Smooth muscle cell (in vitro differentiated cells): ENCODE results near the gene MIER3. TPM values are rescaled to one million over a fixed set of nuclear protein-coding genes. Genes with fewer than 3 reads are reported as not detected.

Experiments
- DNase-seq: peaks from one replicate; lab custom pipeline; 2025; ENCODE audit not compliant: unreplicated experiment; lab: John Stamatoyannopoulos, UW
- H2AFZ ChIP-seq: fragments of 200-600 bp; sonication (generic); 2 replicates; pipeline ENCODE4 v1.6.0; 2016; ENCODE audit warnings: antibody characterized with exemption, low read depth, mild to moderate bottlenecking
- H3F3A ChIP-seq: fragments of 200-600 bp; sonication (generic); 2 replicates; pipeline ENCODE4 v1.6.0; 2017; ENCODE audit warnings: antibody characterized with exemption, low read depth
- H3K27ac ChIP-seq: fragments of 200-600 bp; sonication (generic); 2 replicates; pipeline ENCODE4 v1.5.1; 2016; ENCODE audit warnings: low read depth, mild to moderate bottlenecking
- H3K27me3 ChIP-seq: fragments of 200-600 bp; sonication (generic); 2 replicates; pipeline ENCODE4 v1.6.1; 2016; ENCODE audit warnings: low read depth, mild to moderate bottlenecking
- H3K36me3 ChIP-seq: fragments of 200-600 bp; sonication (generic); 2 replicates; pipeline ENCODE4 v1.5.1; 2016; ENCODE audit warnings: low read depth
- H3K4me1 ChIP-seq: fragments of 200-600 bp; sonication (generic); 2 replicates; pipeline ENCODE4 v1.5.1; 2016; ENCODE audit warnings: low read depth
- H3K4me2 ChIP-seq: fragments of 200-600 bp; sonication (generic); 2 replicates; pipeline ENCODE4 v1.6.0; 2016; ENCODE audit warnings: mild to moderate bottlenecking
- H3K4me3 ChIP-seq: fragments of 200-600 bp; sonication (generic); 2 replicates; pipeline ENCODE4 v1.5.1; 2016; ENCODE audit warnings: mild to moderate bottlenecking
- H3K79me2 ChIP-seq: fragments of 200-600 bp; sonication (generic); 2 replicates; pipeline ENCODE4 v1.6.0; 2016; ENCODE audit warnings: low read depth, mild to moderate bottlenecking
- H3K9ac ChIP-seq: fragments of 200-600 bp; sonication (generic); 2 replicates; pipeline ENCODE4 v1.6.0; 2016; ENCODE audit warnings: low read depth
- H3K9me3 ChIP-seq: fragments of 200-600 bp; sonication (generic); replicated peaks from 2 replicates; pipeline ENCODE4 v1.5.1; 2016; ENCODE audit warnings: low read depth
- H4K20me1 ChIP-seq: fragments of 200-600 bp; sonication (generic); 2 replicates; pipeline ENCODE4 v1.6.0; 2016; ENCODE audit warnings: low read depth
- WGBS: methylation state at CpG from one replicate; pipeline ENCODE4 v1.1.7; 2016; ENCODE audit warnings: low lambda C conversion rate; 5-methylcytosine and 5-hydroxymethylcytosine counted together
- polyA plus RNA-seq: library from polyadenylated mRNA; unstranded; fragments of >200 nt; fragmentation: Nextera tagmentation; extraction: Ambion mirVana; gene quantifications from 2 replicates; pipeline ENCODE4 v1.2.1, GENCODE V29; 2016
- total RNA-seq: library from RNA; depleted of rRNA; stranded (reverse); fragments of >200 nt; gene quantifications from 2 replicates; pipeline ENCODE4 v1.2.3, GENCODE V29; 2014
- TF ChIP-seq, protein P1 (sequence below): fragments of 200-600 bp; sonication (generic); IDR thresholded peaks from 2 replicates; pipeline ENCODE4 v1.5.1; 2017; ENCODE audit warnings: borderline replicate concordance, mild to moderate bottlenecking, antibody characterized with exemption; ENCODE audit not compliant: insufficient read depth, poor library complexity, severe bottlenecking

The MIER3 gene
- total and polyA plus RNA-seq, 2 experiments from 2014 or later, result 4.1 to 23.4 TPM

DNA sequence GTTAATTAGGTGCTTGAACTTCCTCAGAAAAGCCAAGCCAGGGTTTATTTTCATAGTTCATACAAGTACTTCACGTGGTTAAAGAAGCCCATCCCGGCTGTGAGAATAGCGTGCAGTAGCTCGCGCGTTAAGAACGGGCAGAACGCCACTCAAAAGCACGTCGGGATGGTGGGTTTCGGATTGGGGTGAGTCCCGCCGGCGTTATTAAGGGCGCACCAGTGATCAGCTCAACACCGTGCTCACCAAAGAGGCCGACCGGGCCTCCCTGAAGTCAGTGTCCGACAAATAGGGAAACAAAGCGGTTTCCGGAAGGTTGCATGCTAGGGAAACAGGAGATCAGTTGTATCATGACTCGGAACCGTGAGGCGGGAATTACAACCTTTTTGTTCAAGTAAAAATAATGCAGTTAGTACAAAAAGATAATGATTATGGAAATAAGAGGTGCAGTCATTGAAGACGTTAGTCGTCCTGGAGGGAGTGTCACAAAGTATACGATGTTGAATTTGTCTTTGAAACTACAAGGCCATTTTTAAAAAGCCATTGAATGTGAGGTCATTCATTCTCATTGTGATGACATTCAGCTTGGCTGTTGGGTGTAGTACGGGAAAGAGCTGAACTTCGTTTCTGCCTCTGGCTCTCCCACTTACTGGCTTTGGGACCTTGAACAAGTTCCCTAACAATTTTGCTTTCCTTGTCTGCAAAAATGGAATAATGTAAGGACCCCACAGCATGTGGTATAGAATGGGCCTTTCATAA lies 41.5 kb downstream of the MIER3 start:
- Histone ChIP-seq H3K9me3 (no peaks in the 10 kb centered on the region), H4K20me1 (no peaks in the 10 kb centered on the region), H3K79me2 (peaks cover 10% of the 10 kb centered on the region), H3K4me3 (peak overlapping the region; percentile 72), H3K4me2 (peak overlapping the region; percentile 87), H2AFZ (peak overlapping the region; percentile 97), H3F3A (peaks cover 13% of the 10 kb centered on the region), H3K9ac (peak overlapping the region; percentile 91), H3K27me3 (no peaks in the 10 kb centered on the region), H3K27ac (peak overlapping the region; percentile 98), H3K36me3 (peaks cover 2% of the 10 kb centered on the region), H3K4me1 (peaks cover 13% of the 10 kb centered on the region)
- WGBS, result 2% methylated on average over 29 of the region's 29 CpGs
- TF ChIP-seq, protein P1, sequence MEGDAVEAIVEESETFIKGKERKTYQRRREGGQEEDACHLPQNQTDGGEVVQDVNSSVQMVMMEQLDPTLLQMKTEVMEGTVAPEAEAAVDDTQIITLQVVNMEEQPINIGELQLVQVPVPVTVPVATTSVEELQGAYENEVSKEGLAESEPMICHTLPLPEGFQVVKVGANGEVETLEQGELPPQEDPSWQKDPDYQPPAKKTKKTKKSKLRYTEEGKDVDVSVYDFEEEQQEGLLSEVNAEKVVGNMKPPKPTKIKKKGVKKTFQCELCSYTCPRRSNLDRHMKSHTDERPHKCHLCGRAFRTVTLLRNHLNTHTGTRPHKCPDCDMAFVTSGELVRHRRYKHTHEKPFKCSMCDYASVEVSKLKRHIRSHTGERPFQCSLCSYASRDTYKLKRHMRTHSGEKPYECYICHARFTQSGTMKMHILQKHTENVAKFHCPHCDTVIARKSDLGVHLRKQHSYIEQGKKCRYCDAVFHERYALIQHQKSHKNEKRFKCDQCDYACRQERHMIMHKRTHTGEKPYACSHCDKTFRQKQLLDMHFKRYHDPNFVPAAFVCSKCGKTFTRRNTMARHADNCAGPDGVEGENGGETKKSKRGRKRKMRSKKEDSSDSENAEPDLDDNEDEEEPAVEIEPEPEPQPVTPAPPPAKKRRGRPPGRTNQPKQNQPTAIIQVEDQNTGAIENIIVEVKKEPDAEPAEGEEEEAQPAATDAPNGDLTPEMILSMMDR, result no peak
- DNase-seq, result no peak

DNA sequence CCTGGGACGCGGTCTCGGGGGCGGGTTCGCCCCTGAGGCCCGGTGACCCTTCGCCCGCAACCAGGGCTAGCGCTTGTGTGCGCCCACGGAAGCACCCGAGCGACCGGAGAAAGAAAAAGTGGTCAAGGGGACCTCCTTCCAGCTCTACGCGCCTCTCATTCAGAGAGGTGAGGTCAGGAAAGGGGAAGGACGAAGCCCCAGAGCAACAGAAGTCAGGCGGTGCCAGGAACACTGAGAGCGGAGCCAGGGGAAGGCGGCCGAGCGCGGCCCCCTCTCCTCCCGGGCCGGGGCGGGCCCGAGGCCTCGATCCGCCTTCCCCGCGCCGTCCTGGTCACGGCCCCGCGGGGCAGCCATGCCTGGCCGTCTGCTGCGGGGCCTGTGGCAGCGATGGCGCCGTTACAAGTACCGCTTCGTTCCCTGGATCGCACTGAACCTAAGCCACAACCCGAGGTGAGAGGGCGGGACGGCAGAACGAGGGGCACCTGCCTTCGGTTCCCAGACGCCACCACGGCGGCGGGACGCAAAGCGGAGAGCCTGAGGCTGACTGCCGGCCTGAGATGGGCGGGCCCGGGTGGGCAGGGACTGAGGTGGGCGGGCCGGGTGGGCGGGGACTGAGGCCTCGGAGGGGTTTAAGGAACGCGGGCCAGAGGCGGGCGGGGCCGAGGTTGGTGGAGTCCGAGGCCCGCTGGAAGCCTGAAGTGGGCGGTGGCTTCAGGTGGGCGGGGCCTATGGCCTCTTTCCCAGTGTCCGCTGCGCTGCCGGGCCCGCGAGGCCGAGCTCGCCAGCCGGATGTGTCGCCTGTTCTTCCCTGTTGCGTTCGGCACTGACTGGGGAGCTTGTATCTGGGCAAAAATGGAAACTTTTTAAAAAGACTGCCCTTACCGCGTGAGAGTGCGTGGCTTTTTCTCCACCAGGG lies 42.4 kb downstream of the MIER3 start, which contains the start of gene SETD9:
Gene SETD9, plus strand, starts transcription at position 303 of the 916 bp plus-strand sequence. Its CDS starts 50 bp downstream, at position 353.
- no peaks in the 10 kb centered on the region for H3K27me3 ChIP-seq
- H2AFZ ChIP-seq, result peak within 1 kb of the TSS; percentile 99
- peak within 1 kb of the TSS; percentile 96 for H3K4me2 ChIP-seq
- peak within 1 kb of the TSS; percentile 72 for H3K4me3 ChIP-seq
- no peaks in the 10 kb centered on the region for H4K20me1 ChIP-seq
- H3F3A ChIP-seq, result peaks cover 13% of the 10 kb centered on the region
- peaks cover 10% of the 10 kb centered on the region for H3K79me2 ChIP-seq
- peak; percentile 96 for DNase-seq
- no peaks in the 10 kb centered on the region for H3K9me3 ChIP-seq
- TF ChIP-seq, protein P1, result no peak
- H3K9ac ChIP-seq, result peak within 1 kb of the TSS; percentile 93
- H3K36me3 ChIP-seq, result no peaks in the 10 kb centered on the region
- under 1% methylated on average over 59 of the region's 84 CpGs for WGBS
- peak within 1 kb of the TSS; percentile 98 for H3K27ac ChIP-seq
- H3K4me1 ChIP-seq, result peaks cover 13% of the 10 kb centered on the region

DNA sequence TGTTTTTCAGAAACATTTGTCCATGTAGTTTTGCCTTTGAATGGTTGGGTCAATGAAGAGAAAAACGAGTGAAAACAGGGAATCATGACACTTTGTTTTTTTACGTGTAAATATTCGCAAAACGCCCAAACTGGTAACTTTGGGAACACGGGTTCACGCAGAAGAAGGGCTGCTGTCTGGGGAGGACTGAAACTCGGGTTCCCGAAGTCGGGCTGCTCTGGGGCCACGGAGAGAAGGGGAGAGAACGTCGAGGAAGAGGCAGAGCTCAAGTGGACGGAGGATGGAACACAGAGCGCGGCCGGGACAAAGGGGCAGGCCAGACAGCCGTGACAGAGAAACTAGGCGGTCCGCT lies 43.0 kb downstream of the MIER3 start:
- no peaks in the 10 kb centered on the region for H3K27me3 ChIP-seq
- TF ChIP-seq, protein P1, result no peak
- H3K36me3 ChIP-seq, result no peaks in the 10 kb centered on the region
- H3K9me3 ChIP-seq, result no peaks in the 10 kb centered on the region
- peak overlapping the region; percentile 96 for H3K4me2 ChIP-seq
- peak overlapping the region; percentile 98 for H3K27ac ChIP-seq
- DNase-seq, result no peak
- WGBS, result 2% methylated on average over 19 of the region's 19 CpGs
- peak overlapping the region; percentile 99 for H2AFZ ChIP-seq
- H3K9ac ChIP-seq, result peak overlapping the region; percentile 93
- peaks cover 10% of the 10 kb centered on the region for H3K79me2 ChIP-seq
- peak overlapping the region; percentile 72 for H3K4me3 ChIP-seq
- no peaks in the 10 kb centered on the region for H4K20me1 ChIP-seq
- H3F3A ChIP-seq, result peaks cover 13% of the 10 kb centered on the region
- peaks cover 13% of the 10 kb centered on the region for H3K4me1 ChIP-seq
